HFF-Myc (cell line): Measurements from ENCODE around the gene CFAP45.

ENCODE experiments used
- DNase-seq: peaks from one replicate; pipeline ENCODE4 v3.0.0-alpha.2; 2011; ENCODE audit warnings: low read depth; ENCODE audit errors: extremely low read depth
- H3K4me3 ChIP-seq: replicated peaks from 2 replicates; pipeline ENCODE4 v1.5.1; 2011; ENCODE audit warnings: low read depth, mild to moderate bottlenecking, control low read depth, low read length
- CTCF ChIP-seq: IDR thresholded peaks from 2 replicates; pipeline ENCODE4 v1.5.1; 2012; ENCODE audit warnings: mild to moderate bottlenecking, low read depth, low read length, control low read depth; ENCODE audit errors: missing control alignments

Gene CFAP45

DNA sequence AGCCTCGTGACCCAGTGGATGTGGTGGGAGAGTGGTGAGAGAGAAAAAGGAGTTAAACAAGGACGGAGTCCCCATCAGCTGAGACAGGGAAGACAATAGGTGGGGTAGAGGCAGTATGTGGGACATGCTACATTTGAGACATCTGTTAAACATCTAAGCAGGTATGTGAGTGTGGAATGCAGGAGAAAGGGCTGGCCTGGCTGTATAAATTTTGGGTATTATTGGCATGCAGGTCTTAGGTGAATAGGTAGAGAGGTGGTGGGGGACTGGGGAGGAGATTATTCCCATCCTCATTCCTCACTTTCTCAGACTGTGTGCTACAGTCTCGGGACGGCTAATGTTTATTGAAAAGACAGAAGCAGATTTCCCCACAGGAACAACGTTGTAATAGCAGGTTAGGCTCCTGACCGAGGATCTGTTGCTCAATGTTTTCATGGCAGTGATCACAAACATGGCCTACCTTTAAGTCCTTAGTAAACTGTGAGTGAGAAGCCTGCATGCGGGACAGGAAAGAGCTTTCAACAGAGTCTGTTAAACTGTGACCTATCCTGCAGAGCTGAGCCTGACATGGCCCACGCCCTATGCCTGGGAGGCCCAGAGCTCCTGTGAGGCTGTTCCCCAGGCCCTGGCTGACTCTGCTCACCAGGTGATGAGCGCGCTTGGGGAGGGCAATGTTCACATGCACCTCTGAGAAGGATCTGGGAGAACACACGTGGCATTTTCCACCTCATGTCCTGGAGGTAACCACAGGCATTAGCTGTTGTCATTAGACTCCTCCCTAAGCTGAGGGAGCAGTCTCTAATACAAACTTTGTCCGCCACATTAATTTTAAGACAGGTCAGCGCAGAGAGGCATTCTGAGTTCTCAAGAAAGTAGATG is 54.0 kb downstream of the CFAP45 start:
- no peak for TF ChIP-seq CTCF
- DNase-seq, result no peak
- H3K4me3 ChIP-seq, result no peak overlapping the region

DNA sequence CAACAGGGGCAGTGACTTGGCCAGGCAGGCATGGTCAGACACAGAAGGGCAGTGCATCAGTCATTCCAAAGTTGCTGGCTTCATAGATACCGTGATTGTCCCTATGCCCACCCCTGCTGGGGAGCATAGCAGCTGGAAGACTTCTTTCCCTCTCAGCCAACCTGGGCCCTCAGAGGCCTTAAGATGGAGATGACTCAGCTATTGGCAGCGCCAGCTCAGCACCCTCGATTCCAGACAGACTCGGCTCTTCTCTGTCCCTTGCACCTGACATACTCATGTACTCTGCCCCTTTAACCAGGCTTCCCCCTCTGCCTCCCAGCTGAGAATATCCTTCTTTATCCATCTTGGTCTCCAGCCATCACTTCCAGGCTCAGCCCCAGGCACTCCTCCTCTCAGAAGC is 56.5 kb downstream of the CFAP45 start:
- no peak overlapping the region for H3K4me3 ChIP-seq
- no peak for DNase-seq
- TF ChIP-seq CTCF, result no peak

DNA sequence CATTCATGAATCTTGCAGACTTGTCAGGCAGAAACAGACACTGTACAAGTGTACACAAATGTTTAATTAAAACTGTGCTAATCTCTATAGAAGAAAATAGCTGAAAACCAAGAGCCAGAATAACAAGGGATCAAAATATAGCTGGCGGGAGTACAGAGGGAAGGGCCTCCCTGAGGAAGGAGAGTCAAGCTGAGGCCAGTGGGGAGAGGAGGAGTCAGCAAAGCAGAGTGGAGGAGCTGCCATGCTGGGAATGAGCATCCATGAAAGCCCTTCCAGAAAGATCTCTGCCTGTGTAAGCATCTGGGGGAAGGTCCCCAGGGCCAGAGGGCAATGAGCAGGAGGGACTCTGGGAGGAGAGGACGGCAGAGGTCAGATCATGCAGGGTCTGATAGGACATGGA is 58.2 kb downstream of the CFAP45 start:
- no peak overlapping the region for H3K4me3 ChIP-seq
- DNase-seq, result no peak
- TF ChIP-seq CTCF, result no peak

- DNase-seq, result no peak
- no peak overlapping the region for H3K4me3 ChIP-seq
- TF ChIP-seq CTCF, result no peak
Observed at GRCh38 chr1:159839116-159839849, 60.7 kb downstream of the CFAP45 start.

- H3K4me3 ChIP-seq, result no peak overlapping the region
- no peak for DNase-seq
- TF ChIP-seq CTCF, result no peak
Observed at GRCh38 chr1:159838715-159839114, 61.2 kb downstream of the CFAP45 start.

DNA sequence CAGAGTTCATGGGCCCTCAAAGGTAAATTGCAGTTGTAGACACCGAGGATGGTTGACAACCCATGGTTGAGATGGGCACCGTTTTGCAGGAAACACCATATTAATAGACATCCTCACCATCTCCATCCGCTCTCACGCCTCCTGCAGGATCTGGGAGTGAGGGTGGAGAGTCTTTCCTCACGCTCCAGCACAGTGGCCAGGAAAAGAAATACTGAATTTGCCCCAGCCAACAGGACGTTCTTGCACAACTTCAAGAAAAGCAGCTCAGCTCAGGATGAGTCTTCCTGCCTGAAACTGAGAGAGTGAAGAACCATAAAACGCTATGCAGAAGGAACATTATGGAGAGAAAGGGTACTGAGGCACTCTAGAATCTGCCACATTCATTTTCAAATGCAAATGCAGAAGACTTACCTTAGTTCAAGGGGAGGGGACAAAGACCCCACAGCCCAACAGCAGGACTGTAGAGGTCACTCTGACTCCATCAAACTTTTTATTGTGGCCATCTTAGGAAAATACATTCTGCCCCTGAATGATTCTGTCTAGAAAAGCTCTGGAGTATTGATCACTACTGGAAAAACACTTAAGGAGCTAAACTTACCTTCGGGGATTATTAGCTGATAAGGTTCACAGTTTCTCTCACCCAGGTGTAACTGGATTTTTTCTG is 64.0 kb downstream of the CFAP45 start:
- TF ChIP-seq CTCF, result no peak
- no peak for DNase-seq
- no peak overlapping the region for H3K4me3 ChIP-seq
